HCEC 1CT (cell line): ENCODE data around the gene SEPTIN7.

Experiments
- DNase-seq: peaks from one replicate; pipeline ENCODE4 v3.0.0-alpha.2; 2017

Gene SEPTIN7

GRCh38 chr7:35792472-35792871 is 8.4 kb upstream of the SEPTIN7 start:
- DNase-seq = no peak

GRCh38 chr7:35792873-35793489 is 7.9 kb upstream of the SEPTIN7 start:
- no peak for DNase-seq

GRCh38 chr7:35797311-35797710 is 3.5 kb upstream of the SEPTIN7 start:
- DNase-seq = no peak

GRCh38 chr7:35799846-35800717 is 775 bp upstream of the SEPTIN7 start:
- peak; percentile 80 for DNase-seq

- peak; percentile 66 for DNase-seq
These were observed 690 bp downstream of the SEPTIN7 start for GRCh38 chr7:35801392-35802101.

- no peak for DNase-seq
These were observed 1.2 kb downstream of the SEPTIN7 start for GRCh38 chr7:35802102-35802466.

- DNase-seq = no peak
These were observed 1.8 kb downstream of the SEPTIN7 start for GRCh38 chr7:35802649-35803048.

GRCh38 chr7:35804231-35804970 is 3.5 kb downstream of the SEPTIN7 start:
- DNase-seq = no peak

- no peak for DNase-seq
These were observed 5.0 kb downstream of the SEPTIN7 start for GRCh38 chr7:35805876-35806275.

- DNase-seq = no peak
These were observed 15.7 kb downstream of the SEPTIN7 start for GRCh38 chr7:35816514-35816913.

GRCh38 chr7:35817181-35817580 is 16.3 kb downstream of the SEPTIN7 start:
- no peak for DNase-seq

- no peak for DNase-seq
These were observed 17.1 kb downstream of the SEPTIN7 start for GRCh38 chr7:35817930-35818329.

- DNase-seq = no peak
These were observed 17.7 kb downstream of the SEPTIN7 start for GRCh38 chr7:35818513-35818912.

GRCh38 chr7:35819310-35819709 is 18.5 kb downstream of the SEPTIN7 start:
- DNase-seq = no peak

GRCh38 chr7:35819954-35820703 is 19.3 kb downstream of the SEPTIN7 start:
- no peak for DNase-seq

- no peak for DNase-seq
These were observed 20.0 kb downstream of the SEPTIN7 start for GRCh38 chr7:35820858-35821257.

- no peak for DNase-seq
These were observed 22.6 kb downstream of the SEPTIN7 start for GRCh38 chr7:35823440-35823839.

- DNase-seq = no peak
These were observed 25.1 kb downstream of the SEPTIN7 start for GRCh38 chr7:35825974-35826373.

- no peak for DNase-seq
These were observed 25.9 kb downstream of the SEPTIN7 start for GRCh38 chr7:35826751-35827150.

GRCh38 chr7:35828817-35829216 is 28.0 kb downstream of the SEPTIN7 start:
- DNase-seq = peak; percentile 14

GRCh38 chr7:35831208-35831607 is 30.4 kb downstream of the SEPTIN7 start:
- DNase-seq = peak; percentile 29
